H1 (cell line): Measurements from ENCODE around the gene ZSCAN10. TPM values are rescaled to one million over a fixed set of nuclear protein-coding genes. Genes with fewer than 3 reads are reported as not detected.

Experiments used
- BCL11A ChIP-seq, 2 experiments: IDR thresholded peaks; one replicate each; pipeline ENCODE4 v1.6.1; 2011; ENCODE audit warnings: low read depth in 2 of 2, low read length in 2 of 2, mild to moderate bottlenecking in 2 of 2
- BRCA1 ChIP-seq: IDR thresholded peaks from 2 replicates; pipeline ENCODE4 v1.6.1; 2012; ENCODE audit warnings: low read depth, low read length, improper control_type of control experiment
- CHD7 ChIP-seq: fragments of 300-600 bp; sonication (generic); IDR thresholded peaks from 2 replicates; pipeline ENCODE4 v1.7.1; 2012; ENCODE audit warnings: low read length, moderate library complexity, mild to moderate bottlenecking, inconsistent platforms; ENCODE audit not compliant: insufficient replicate concordance
- E2F6 ChIP-seq: IDR thresholded peaks from 2 replicates; pipeline ENCODE4 v1.6.1; 2012; ENCODE audit warnings: inconsistent platforms
- GTF2F1 ChIP-seq: IDR thresholded peaks from 2 replicates; pipeline ENCODE4 v1.6.1; 2012; ENCODE audit warnings: low read depth, low read length, improper control_type of control experiment, borderline replicate concordance
- KDM5A ChIP-seq: fragments of 200-600 bp; IDR thresholded peaks from 2 replicates; pipeline ENCODE4 v1.7.1; 2012; ENCODE audit warnings: mild to moderate bottlenecking, low read length, inconsistent platforms, mixed read lengths
- MAX ChIP-seq: IDR thresholded peaks from 2 replicates; pipeline ENCODE4 v1.6.1; 2012; ENCODE audit warnings: inconsistent platforms
- SP4 ChIP-seq: IDR thresholded peaks from 2 replicates; pipeline ENCODE4 v1.6.1; 2012; ENCODE audit warnings: low read length, inconsistent platforms
- SRF ChIP-seq: IDR thresholded peaks from 2 replicates; pipeline ENCODE4 v1.6.1; 2011; ENCODE audit warnings: mild to moderate bottlenecking, low read depth, low read length, moderate library complexity
- USF2 ChIP-seq: IDR thresholded peaks from 2 replicates; pipeline ENCODE4 v1.6.1; 2011; ENCODE audit warnings: low read length, improper control_type of control experiment
- polyA plus RNA-seq, 7 experiments: library from polyadenylated mRNA; depleted of rRNA in 3 of 7; stranded (reverse) in 5 of 7; unstranded in 2 of 7; fragments of >200 nt in 5 of 7; fragments of 200-250 nt in 2 of 7; gene quantifications; 1 replicate in 5 of 7; 2 replicates in 1 of 7; 4 replicates in 1 of 7; pipeline versions ENCODE4 v1.2.1 to v1.2.3, GENCODE V29; 2011 to 2013; ENCODE audit warnings: missing spikeins in 2 of 7, mixed read lengths in 2 of 7
- total RNA-seq: library from RNA; stranded (reverse); fragmentation: NEBNext Ultra II Directional; extraction: Animal tissue kit (Norgen Biotek cat#: 25700); gene quantifications from 2 replicates; pipeline ENCODE4 v1.2.1, GENCODE V29; 2021

The ZSCAN10 gene
- total and polyA plus RNA-seq, 2 of the 8 experiments (the other 6 are each of a cell fraction or from before 2014, with no cell fraction given) = 209 to 314 TPM

- TF ChIP-seq CHD7 = no peak
- TF ChIP-seq KDM5A = no peak
- TF ChIP-seq MAX = no peak
- no peak for TF ChIP-seq BRCA1
- TF ChIP-seq SP4 = no peak
- no peak for TF ChIP-seq E2F6
- TF ChIP-seq SRF = no peak
- no peak for TF ChIP-seq USF2
- TF ChIP-seq GTF2F1 = no peak
- no peak for TF ChIP-seq BCL11A (IDR thresholded peaks at IDR 0.05; ENCODE audit: low read depth in 2 of 2, low read length in 2 of 2)
Measured at GRCh38 chr16:3118846-3119245, 19.8 kb upstream of the ZSCAN10 start (continued).
